Liver (tissue), 9 donors: ENCODE measurements around the gene METTL25. TPM values are rescaled to one million over a fixed set of nuclear protein-coding genes. Genes with fewer than 3 reads are reported as not detected.

ENCODE experiments used
- DNase-seq: peaks from one replicate; pipeline ENCODE4 v3.0.0-alpha.2; 2017; ENCODE audit warnings: low spot score
- H3K27ac ChIP-seq, 2 donors: one replicate each; pipeline ENCODE4 v1.7.0; 2013; ENCODE audit warnings: inconsistent platforms in 2 of 2, low read length in 2 of 2, control low read depth in 1 of 2, low read depth in 1 of 2, mild to moderate bottlenecking in 1 of 2
- H3K27me3 ChIP-seq, 4 donors: one replicate each; pipeline versions ENCODE4 v1.6.1 to v1.7.0; 2013; ENCODE audit warnings: low read length in 3 of 4, inconsistent platforms in 1 of 4, mild to moderate bottlenecking in 1 of 4, moderate library complexity in 1 of 4; ENCODE audit not compliant: control insufficient read depth in 4 of 4, insufficient read depth in 4 of 4
- H3K36me3 ChIP-seq, 4 donors: one replicate each; pipeline versions ENCODE4 v1.6.1 to v1.7.0; 2013; ENCODE audit warnings: low read length in 3 of 4, mild to moderate bottlenecking in 3 of 4, low read depth in 1 of 4, moderate library complexity in 1 of 4; ENCODE audit not compliant: control insufficient read depth in 4 of 4, insufficient read depth in 3 of 4
- H3K4me1 ChIP-seq, 4 donors: one replicate each; pipeline versions ENCODE4 v1.6.1 to v1.7.0; 2013; ENCODE audit warnings: low read length in 3 of 4, mild to moderate bottlenecking in 3 of 4, moderate library complexity in 1 of 4; ENCODE audit not compliant: control insufficient read depth in 4 of 4, insufficient read depth in 4 of 4
- H3K4me3 ChIP-seq, 3 donors: one replicate each; pipeline versions ENCODE4 v1.6.1 to v1.7.0; 2013; ENCODE audit warnings: low read length in 3 of 3, control low read depth in 1 of 3, low read depth in 1 of 3, mild to moderate bottlenecking in 1 of 3
- H3K9ac ChIP-seq, 2 donors: one replicate each; pipeline ENCODE4 v1.7.0; 2013; ENCODE audit warnings: low read length in 2 of 2, mild to moderate bottlenecking in 2 of 2, moderate library complexity in 2 of 2, control low read depth in 1 of 2, low read depth in 1 of 2
- H3K9me3 ChIP-seq, 4 donors: one replicate each; pipeline versions ENCODE4 v1.6.1 to v1.7.0; 2013; ENCODE audit warnings: low read length in 3 of 4; ENCODE audit not compliant: control insufficient read depth in 4 of 4
- FOXA1 ChIP-seq: IDR thresholded peaks from 2 replicates; pipeline ENCODE4 v1.6.1; 2016; ENCODE audit warnings: antibody characterized with exemption
- FOXA2 ChIP-seq: IDR thresholded peaks from 2 replicates; pipeline ENCODE4 v1.6.1; 2016; ENCODE audit warnings: antibody characterized with exemption
- GABPA ChIP-seq, 2 donors: IDR thresholded peaks in 1 of 2; conservative IDR thresholded peaks in 1 of 2; 2 replicates each; pipeline ENCODE4 v1.6.1; 2016; ENCODE audit warnings: antibody characterized with exemption in 2 of 2, mild to moderate bottlenecking in 1 of 2, moderate library complexity in 1 of 2
- HNF4A ChIP-seq, 2 donors: conservative IDR thresholded peaks; 2 replicates each; pipeline ENCODE4 v1.6.1; 2016; ENCODE audit warnings: antibody characterized with exemption in 2 of 2, mild to moderate bottlenecking in 2 of 2
- HNF4G ChIP-seq: IDR thresholded peaks from 2 replicates; pipeline ENCODE4 v1.6.1; 2016; ENCODE audit warnings: antibody characterized with exemption
- JUND ChIP-seq, 2 donors: IDR thresholded peaks; 2 replicates each; pipeline ENCODE4 v1.6.1; 2016; ENCODE audit warnings: antibody characterized with exemption in 2 of 2
- MAX ChIP-seq: IDR thresholded peaks from 2 replicates; pipeline ENCODE4 v1.6.1; 2016; ENCODE audit warnings: antibody characterized with exemption
- NR2F2 ChIP-seq: IDR thresholded peaks from 2 replicates; pipeline ENCODE4 v1.6.1; 2016; ENCODE audit warnings: antibody characterized with exemption
- RAD21 ChIP-seq, 2 donors: IDR thresholded peaks; 2 replicates each; pipeline ENCODE4 v1.6.1; 2016; ENCODE audit warnings: antibody characterized with exemption in 2 of 2, mild to moderate bottlenecking in 2 of 2
- RXRA ChIP-seq, 2 donors: IDR thresholded peaks; 2 replicates each; pipeline ENCODE4 v1.6.1; 2017 to 2018; ENCODE audit warnings: antibody characterized with exemption in 2 of 2, mild to moderate bottlenecking in 1 of 2
- SP1 ChIP-seq: IDR thresholded peaks from 2 replicates; pipeline ENCODE4 v1.6.1; 2018; ENCODE audit warnings: antibody characterized with exemption, mild to moderate bottlenecking
- TAF1 ChIP-seq: conservative IDR thresholded peaks from 2 replicates; pipeline ENCODE4 v1.6.1; 2016; ENCODE audit warnings: antibody characterized with exemption, mild to moderate bottlenecking
- YY1 ChIP-seq: IDR thresholded peaks from 2 replicates; pipeline ENCODE4 v1.6.1; 2016; ENCODE audit warnings: antibody characterized with exemption, mild to moderate bottlenecking
- ZBTB33 ChIP-seq: IDR thresholded peaks from 2 replicates; pipeline ENCODE4 v1.6.1; 2016; ENCODE audit warnings: antibody characterized with exemption
- WGBS: extraction: QIAGEN DNeasy Blood & Tissue Kit; methylation state at CpG from one replicate; pipeline ENCODE4 v1.1.7; 2013; 5-methylcytosine and 5-hydroxymethylcytosine counted together
- polyA plus RNA-seq, 2 donors: library from polyadenylated mRNA; stranded (reverse) in 1 of 2; unstranded in 1 of 2; fragments of 200-250 nt in 1 of 2; fragments of >200 nt in 1 of 2; fragmentation: Nextera tagmentation in 1 of 2; extraction: Ambion mirVana in 1 of 2; gene quantifications; one replicate each; pipeline versions ENCODE4 v1.2.1 to v1.2.3, GENCODE V29; 2013 to 2015
- total RNA-seq, 2 donors: library from RNA; depleted of rRNA; stranded (reverse); fragments of >200 nt; gene quantifications; one replicate each; pipeline ENCODE4 v1.2.3, GENCODE V29; 2014
- TF ChIP-seq, protein P1 (sequence below): fragments of 150-350 bp; IDR thresholded peaks from 2 replicates; pipeline ENCODE4 v1.5.1; 2017; ENCODE audit warnings: improper control_type of control experiment, low read depth, low read length; ENCODE audit not compliant: missing input control
- TF ChIP-seq, protein P2 (sequence below): IDR thresholded peaks from 2 replicates; pipeline ENCODE4 v1.6.1; 2016; ENCODE audit warnings: antibody characterized with exemption, mild to moderate bottlenecking
- TF ChIP-seq, protein P3 (sequence below): IDR thresholded peaks from 2 replicates; pipeline ENCODE4 v1.6.1; 2016; ENCODE audit warnings: antibody characterized with exemption
- donor health status: healthy.
- donor health status: healthy.
- donor health status: healthy.
- donor health status: healthy.
- donor health status: healthy.

METTL25 gene
- total and polyA plus RNA-seq, 4 donors: 1.5 to 13.4 (median 9.6) TPM

DNA sequence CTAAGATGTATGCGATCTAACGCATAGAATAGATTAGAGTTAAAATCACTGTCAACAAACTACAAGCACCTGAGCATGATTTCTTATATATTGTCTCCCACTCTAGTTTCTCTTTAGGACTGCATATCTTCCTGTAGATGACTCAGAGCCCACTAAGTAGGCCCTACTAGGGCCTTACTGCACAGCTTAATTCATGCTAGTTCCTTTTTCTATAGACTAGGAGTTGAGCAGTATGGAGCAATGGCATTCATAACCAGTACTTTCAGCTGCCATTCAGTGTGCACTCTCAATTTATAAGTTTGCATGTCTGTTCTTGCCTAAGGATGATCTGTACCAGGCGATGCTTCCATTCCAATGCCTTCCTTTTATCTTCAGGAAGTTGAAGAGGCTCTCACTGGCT lies 103.5 kb downstream of the METTL25 start:
- H3K9ac ChIP-seq: no peak overlapping the region
- H3K9me3 ChIP-seq: no peaks in the 10 kb centered on the region
- no peak for DNase-seq
- TF ChIP-seq HNF4G (no peak), HNF4A (conservative IDR thresholded peaks at IDR 0.05) (no peak), NR2F2 (no peak), JUND (IDR thresholded peaks at IDR 0.05) (no peak)
- H3K4me1 ChIP-seq: no peaks in the 10 kb centered on the region
- H3K4me3 ChIP-seq: no peak overlapping the region
- H3K36me3 ChIP-seq: peaks cover 0 to 11% (median 6%) of the 10 kb centered on the region in 4 donors
- no peak overlapping the region for H3K27ac ChIP-seq
- H3K27me3 ChIP-seq: no peaks in the 10 kb centered on the region
- 65% methylated on average over 3 of the region's 3 CpGs for WGBS

- H3K36me3 ChIP-seq: peaks cover 0 to 2% (median 0%) of the 10 kb centered on the region in 4 donors
- no peaks in the 10 kb centered on the region for H3K9me3 ChIP-seq
- WGBS: 95% methylated on average over 4 of the region's 4 CpGs
- TF ChIP-seq RXRA (IDR thresholded peaks at IDR 0.05): no peak
- no peak for TF ChIP-seq YY1
- no peak for TF ChIP-seq FOXA1
- TF ChIP-seq HNF4A (conservative IDR thresholded peaks at IDR 0.05): no peak
- TF ChIP-seq FOXA2: no peak
- TF ChIP-seq, protein P1, sequence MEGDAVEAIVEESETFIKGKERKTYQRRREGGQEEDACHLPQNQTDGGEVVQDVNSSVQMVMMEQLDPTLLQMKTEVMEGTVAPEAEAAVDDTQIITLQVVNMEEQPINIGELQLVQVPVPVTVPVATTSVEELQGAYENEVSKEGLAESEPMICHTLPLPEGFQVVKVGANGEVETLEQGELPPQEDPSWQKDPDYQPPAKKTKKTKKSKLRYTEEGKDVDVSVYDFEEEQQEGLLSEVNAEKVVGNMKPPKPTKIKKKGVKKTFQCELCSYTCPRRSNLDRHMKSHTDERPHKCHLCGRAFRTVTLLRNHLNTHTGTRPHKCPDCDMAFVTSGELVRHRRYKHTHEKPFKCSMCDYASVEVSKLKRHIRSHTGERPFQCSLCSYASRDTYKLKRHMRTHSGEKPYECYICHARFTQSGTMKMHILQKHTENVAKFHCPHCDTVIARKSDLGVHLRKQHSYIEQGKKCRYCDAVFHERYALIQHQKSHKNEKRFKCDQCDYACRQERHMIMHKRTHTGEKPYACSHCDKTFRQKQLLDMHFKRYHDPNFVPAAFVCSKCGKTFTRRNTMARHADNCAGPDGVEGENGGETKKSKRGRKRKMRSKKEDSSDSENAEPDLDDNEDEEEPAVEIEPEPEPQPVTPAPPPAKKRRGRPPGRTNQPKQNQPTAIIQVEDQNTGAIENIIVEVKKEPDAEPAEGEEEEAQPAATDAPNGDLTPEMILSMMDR: no peak
- TF ChIP-seq NR2F2: no peak
- TF ChIP-seq, protein P2, sequence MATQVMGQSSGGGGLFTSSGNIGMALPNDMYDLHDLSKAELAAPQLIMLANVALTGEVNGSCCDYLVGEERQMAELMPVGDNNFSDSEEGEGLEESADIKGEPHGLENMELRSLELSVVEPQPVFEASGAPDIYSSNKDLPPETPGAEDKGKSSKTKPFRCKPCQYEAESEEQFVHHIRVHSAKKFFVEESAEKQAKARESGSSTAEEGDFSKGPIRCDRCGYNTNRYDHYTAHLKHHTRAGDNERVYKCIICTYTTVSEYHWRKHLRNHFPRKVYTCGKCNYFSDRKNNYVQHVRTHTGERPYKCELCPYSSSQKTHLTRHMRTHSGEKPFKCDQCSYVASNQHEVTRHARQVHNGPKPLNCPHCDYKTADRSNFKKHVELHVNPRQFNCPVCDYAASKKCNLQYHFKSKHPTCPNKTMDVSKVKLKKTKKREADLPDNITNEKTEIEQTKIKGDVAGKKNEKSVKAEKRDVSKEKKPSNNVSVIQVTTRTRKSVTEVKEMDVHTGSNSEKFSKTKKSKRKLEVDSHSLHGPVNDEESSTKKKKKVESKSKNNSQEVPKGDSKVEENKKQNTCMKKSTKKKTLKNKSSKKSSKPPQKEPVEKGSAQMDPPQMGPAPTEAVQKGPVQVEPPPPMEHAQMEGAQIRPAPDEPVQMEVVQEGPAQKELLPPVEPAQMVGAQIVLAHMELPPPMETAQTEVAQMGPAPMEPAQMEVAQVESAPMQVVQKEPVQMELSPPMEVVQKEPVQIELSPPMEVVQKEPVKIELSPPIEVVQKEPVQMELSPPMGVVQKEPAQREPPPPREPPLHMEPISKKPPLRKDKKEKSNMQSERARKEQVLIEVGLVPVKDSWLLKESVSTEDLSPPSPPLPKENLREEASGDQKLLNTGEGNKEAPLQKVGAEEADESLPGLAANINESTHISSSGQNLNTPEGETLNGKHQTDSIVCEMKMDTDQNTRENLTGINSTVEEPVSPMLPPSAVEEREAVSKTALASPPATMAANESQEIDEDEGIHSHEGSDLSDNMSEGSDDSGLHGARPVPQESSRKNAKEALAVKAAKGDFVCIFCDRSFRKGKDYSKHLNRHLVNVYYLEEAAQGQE: no peak
- no peak for TF ChIP-seq MAX
- TF ChIP-seq GABPA (IDR thresholded peaks at IDR 0.05 in 1 of 2, conservative IDR thresholded peaks at IDR 0.05 in 1 of 2): no peak
- no peak for TF ChIP-seq TAF1
- TF ChIP-seq, protein P3, sequence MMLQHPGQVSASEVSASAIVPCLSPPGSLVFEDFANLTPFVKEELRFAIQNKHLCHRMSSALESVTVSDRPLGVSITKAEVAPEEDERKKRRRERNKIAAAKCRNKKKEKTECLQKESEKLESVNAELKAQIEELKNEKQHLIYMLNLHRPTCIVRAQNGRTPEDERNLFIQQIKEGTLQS: no peak
- TF ChIP-seq SP1: no peak
- no peak for TF ChIP-seq ZBTB33
- no peak for TF ChIP-seq JUND (IDR thresholded peaks at IDR 0.05)
- TF ChIP-seq HNF4G: no peak
- no peak for TF ChIP-seq RAD21 (IDR thresholded peaks at IDR 0.05)
- H3K9ac ChIP-seq: no peak overlapping the region
- no peak overlapping the region for H3K4me3 ChIP-seq
- no peak overlapping the region for H3K27ac ChIP-seq
- H3K4me1 ChIP-seq: no peaks in the 10 kb centered on the region
- no peaks in the 10 kb centered on the region for H3K27me3 ChIP-seq
- no peak for DNase-seq
Observed at GRCh38 chr12:82468563-82468962, 110.2 kb downstream of the METTL25 start.
